Right renal pelvis (tissue), 4 donors: ENCODE measurements around the gene TXNL4A. TPM values are rescaled to one million over a fixed set of nuclear protein-coding genes. Genes with fewer than 3 reads are reported as not detected.
"Not testable (repeated sequence)": the region's sequence is repeated elsewhere in the genome, so short reads cannot be mapped to it uniquely, and the experiment has no call there.

Experiments
- DNase-seq, 4 donors: peaks; one replicate each; pipeline ENCODE4 v3.0.0-alpha.2; 2013; ENCODE audit warnings: low read depth in 4 of 4, low spot score in 3 of 4, missing footprints in 1 of 4
- polyA plus RNA-seq, 4 donors: library from polyadenylated mRNA; unstranded; fragments of 120-200 nt; gene quantifications; one replicate each; pipeline ENCODE4 v1.2.1, GENCODE V29; 2013; ENCODE audit not compliant: insufficient read length in 4 of 4

Gene TXNL4A
- 10 to 100 TPM; 88.9 to 98.2 (median 94.2) TPM for polyA plus RNA-seq

- DNase-seq, result peak; percentile 66 to 74 (median 70)
Observed at GRCh38 chr18:79988451-79989194, at the start of gene TXNL4A. TXNL4A (minus strand) TSS chr18:79988563; CDS start chr18:79988392, 171 bp downstream.

GRCh38 chr18:80037300-80037699, 48.9 kb upstream of the TXNL4A start:
- no peak for DNase-seq

- no peak for DNase-seq
Observed at GRCh38 chr18:80035997-80036396, 47.6 kb upstream of the TXNL4A start.

- no peak for DNase-seq
Observed at GRCh38 chr18:80034852-80035406, 46.6 kb upstream of the TXNL4A start.

GRCh38 chr18:80034068-80034851, 45.9 kb upstream of the TXNL4A start, which contains the start of gene RBFA:
RBFA (plus strand) TSS chr18:80034434; CDS start chr18:80034496, 62 bp downstream.
- peak; percentile 93 to 99 (median 95) for DNase-seq

- DNase-seq, result peak in 1 of 4 donors; percentile 23
Observed at GRCh38 chr18:80033181-80034067, 45.1 kb upstream of the TXNL4A start.

GRCh38 chr18:80029690-80030089, 41.3 kb upstream of the TXNL4A start:
- DNase-seq, result no peak

- not testable (repeated sequence) for DNase-seq
Observed at GRCh38 chr18:80027719-80028118, 39.4 kb upstream of the TXNL4A start.

GRCh38 chr18:80026363-80026762, 38.0 kb upstream of the TXNL4A start:
- no peak for DNase-seq

- DNase-seq, result no peak
Observed at GRCh38 chr18:80023173-80023572, 34.8 kb upstream of the TXNL4A start.

- DNase-seq, result no peak
Observed at GRCh38 chr18:80022613-80023012, 34.2 kb upstream of the TXNL4A start.

- DNase-seq, result no peak
Observed at GRCh38 chr18:80012714-80013113, 24.4 kb upstream of the TXNL4A start.

- DNase-seq, result not testable (repeated sequence)
Observed at GRCh38 chr18:80011496-80012137, 23.3 kb upstream of the TXNL4A start.

- no peak for DNase-seq
Observed at GRCh38 chr18:80010551-80010906, 22.2 kb upstream of the TXNL4A start.

GRCh38 chr18:80009661-80010550, 21.5 kb upstream of the TXNL4A start:
- DNase-seq, result no peak

GRCh38 chr18:80006724-80007123, 18.4 kb upstream of the TXNL4A start:
- no peak for DNase-seq

GRCh38 chr18:80004600-80005342, 16.4 kb upstream of the TXNL4A start:
- no peak for DNase-seq

- DNase-seq, result no peak
Observed at GRCh38 chr18:80002468-80002867, 14.1 kb upstream of the TXNL4A start.
